NCI-H82 treated with DMSO at 0.1 percent for 48 hours (cell line): ENCODE data around the gene LPP.

Experiments used
- DNase-seq: peaks from one replicate; lab custom pipeline; 2025; ENCODE audit not compliant: unreplicated experiment; lab: John Stamatoyannopoulos, UW

LPP gene

GRCh38 chr3:188468196-188468595, 314.2 kb downstream of the LPP start:
- DNase-seq, result no peak

GRCh38 chr3:188468662-188469061, 314.7 kb downstream of the LPP start:
- DNase-seq, result no peak

- DNase-seq, result no peak
These were observed 315.4 kb downstream of the LPP start for GRCh38 chr3:188469228-188469885.

GRCh38 chr3:188470508-188471130, 316.7 kb downstream of the LPP start:
- DNase-seq, result no peak

GRCh38 chr3:188471723-188472122, 317.8 kb downstream of the LPP start:
- no peak for DNase-seq

- DNase-seq, result no peak
These were observed 318.4 kb downstream of the LPP start for GRCh38 chr3:188472336-188472735.

- DNase-seq, result no peak
These were observed 319.1 kb downstream of the LPP start for GRCh38 chr3:188473045-188473444.

GRCh38 chr3:188473591-188474288, 319.8 kb downstream of the LPP start:
- DNase-seq, result no peak

- no peak for DNase-seq
These were observed 323.0 kb downstream of the LPP start for GRCh38 chr3:188476935-188477334.

GRCh38 chr3:188480011-188480410, 326.1 kb downstream of the LPP start:
- no peak for DNase-seq

- no peak for DNase-seq
These were observed 329.0 kb downstream of the LPP start for GRCh38 chr3:188482929-188483328.

GRCh38 chr3:188486126-188486525, 332.2 kb downstream of the LPP start:
- DNase-seq, result no peak

- DNase-seq, result no peak
These were observed 333.0 kb downstream of the LPP start for GRCh38 chr3:188486952-188487351.

- no peak for DNase-seq
These were observed 333.7 kb downstream of the LPP start for GRCh38 chr3:188487652-188488051.

GRCh38 chr3:188488801-188489200, 334.8 kb downstream of the LPP start:
- DNase-seq, result no peak

- no peak for DNase-seq
These were observed 335.9 kb downstream of the LPP start for GRCh38 chr3:188489639-188490405.

GRCh38 chr3:188490416-188490815, 336.5 kb downstream of the LPP start:
- no peak for DNase-seq

- DNase-seq, result no peak
These were observed 337.3 kb downstream of the LPP start for GRCh38 chr3:188491276-188491687.

GRCh38 chr3:188496390-188496789, 342.4 kb downstream of the LPP start:
- no peak for DNase-seq

- DNase-seq, result no peak
These were observed 343.1 kb downstream of the LPP start for GRCh38 chr3:188497021-188497420.

GRCh38 chr3:188503647-188504046, 349.7 kb downstream of the LPP start:
- no peak for DNase-seq

GRCh38 chr3:188505151-188505550, 351.2 kb downstream of the LPP start:
- no peak for DNase-seq
